Right atrium auricular region (tissue), 2 donors: ENCODE measurements around the gene SNAPC5. TPM values are rescaled to one million over a fixed set of nuclear protein-coding genes. Genes with fewer than 3 reads are reported as not detected.

Experiments
- DNase-seq: peaks from one replicate; pipeline ENCODE4 v3.0.0-alpha.2; 2019; ENCODE audit warnings: low spot score
- H3K27ac ChIP-seq, 2 donors: fragments of 200-600 bp; sonication (generic); 1 replicate in 1 of 2; 2 replicates in 1 of 2; pipeline ENCODE4 v1.5.1; 2016 to 2019
- H3K27me3 ChIP-seq, 2 donors: fragments of 200-600 bp; sonication (generic); one replicate each; pipeline versions ENCODE4 v1.5.1 to v1.6.0; 2017 to 2019
- H3K36me3 ChIP-seq: fragments of 200-600 bp; sonication (generic); one replicate; pipeline ENCODE4 v1.5.1; 2016
- H3K4me1 ChIP-seq, 2 donors: fragments of 200-600 bp; sonication (generic); one replicate each; pipeline versions ENCODE4 v1.5.1 to v1.6.0; 2017 to 2019
- H3K4me3 ChIP-seq, 2 donors: fragments of 200-600 bp; sonication (generic); 1 replicate in 1 of 2; 2 replicates in 1 of 2; pipeline ENCODE4 v1.5.1; 2017 to 2019; ENCODE audit warnings: mild to moderate bottlenecking in 1 of 2, moderate library complexity in 1 of 2
- H3K9me3 ChIP-seq, 2 donors: fragments of 200-600 bp; sonication (generic); one replicate each; pipeline ENCODE4 v1.5.1; 2019
- total RNA-seq, 2 donors: library from RNA; depleted of rRNA; stranded (reverse); fragments of >200 nt; gene quantifications; one replicate each; pipeline ENCODE4 v1.1.0, GENCODE V29; 2016
- TF ChIP-seq, protein P1 (sequence below), 2 donors: fragments of 200-600 bp; sonication (generic); IDR thresholded peaks; one replicate each; pipeline ENCODE4 v1.5.1; 2019; ENCODE audit warnings: antibody characterized with exemption in 2 of 2

SNAPC5 gene, protein sequence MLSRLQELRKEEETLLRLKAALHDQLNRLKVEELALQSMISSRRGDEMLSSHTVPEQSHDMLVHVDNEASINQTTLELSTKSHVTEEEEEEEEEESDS
- 10 to 100 TPM; 27.6 to 35.3 TPM for total RNA-seq

DNA sequence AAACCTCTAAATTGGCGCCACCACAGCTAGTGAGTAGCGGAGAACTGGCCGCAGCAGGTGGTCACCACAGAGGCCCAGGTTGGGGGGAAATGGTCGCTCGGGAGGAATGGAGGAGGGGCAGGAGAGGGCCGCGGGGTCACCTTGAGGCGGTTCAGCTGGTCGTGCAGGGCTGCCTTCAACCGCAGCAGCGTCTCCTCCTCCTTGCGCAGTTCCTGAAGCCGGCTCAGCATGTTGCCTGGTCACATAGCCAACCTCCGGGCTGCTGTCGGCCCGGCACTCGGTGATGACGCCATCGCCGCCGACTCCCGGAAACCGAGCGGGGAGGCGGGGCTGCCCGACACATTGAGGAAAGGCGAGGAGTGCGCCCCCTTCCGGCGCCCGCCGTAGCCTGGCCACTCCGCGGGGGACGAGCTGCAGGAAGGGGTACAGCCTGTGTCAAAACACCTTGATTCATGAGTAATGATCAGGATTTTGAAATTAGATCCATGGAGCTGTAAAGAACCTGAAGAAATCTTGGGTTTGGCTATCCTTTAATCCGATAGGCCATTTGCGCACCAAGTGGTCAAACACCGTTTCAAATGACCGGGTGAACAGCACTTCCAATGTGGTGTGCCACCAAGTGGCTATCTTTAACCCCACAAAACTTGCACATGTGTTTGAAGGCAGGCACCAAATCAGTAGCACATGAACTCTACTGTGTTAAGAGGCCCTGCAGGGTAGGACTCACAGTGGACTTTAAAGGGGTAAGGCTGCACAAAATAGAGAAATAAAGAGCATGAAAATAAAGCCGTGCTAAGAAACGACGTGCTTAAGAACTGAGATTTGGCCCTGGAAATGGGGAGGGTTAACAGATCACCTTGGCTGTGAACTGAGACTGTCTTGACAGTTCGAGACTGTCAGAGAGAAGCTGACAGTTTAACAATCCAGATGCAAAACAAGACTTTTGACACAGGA is at the start of gene SNAPC5:
SNAPC5 (minus strand) TSS at position 261 of the 954 bp plus-strand sequence; CDS start at position 230, 31 bp downstream.
- peaks cover 77% of the 10 kb centered on the region for H3K36me3 ChIP-seq
- H3K4me1 ChIP-seq, result peaks cover 0 to 30% of the 10 kb centered on the region in 2 donors
- DNase-seq, result peak; percentile 96
- peak within 1 kb of the TSS; percentile 85 to 90 for H3K4me3 ChIP-seq
- H3K27ac ChIP-seq, result peak within 1 kb of the TSS; percentile 85 to 86
- H3K9me3 ChIP-seq, result no peaks in the 10 kb centered on the region
- TF ChIP-seq, protein P1, sequence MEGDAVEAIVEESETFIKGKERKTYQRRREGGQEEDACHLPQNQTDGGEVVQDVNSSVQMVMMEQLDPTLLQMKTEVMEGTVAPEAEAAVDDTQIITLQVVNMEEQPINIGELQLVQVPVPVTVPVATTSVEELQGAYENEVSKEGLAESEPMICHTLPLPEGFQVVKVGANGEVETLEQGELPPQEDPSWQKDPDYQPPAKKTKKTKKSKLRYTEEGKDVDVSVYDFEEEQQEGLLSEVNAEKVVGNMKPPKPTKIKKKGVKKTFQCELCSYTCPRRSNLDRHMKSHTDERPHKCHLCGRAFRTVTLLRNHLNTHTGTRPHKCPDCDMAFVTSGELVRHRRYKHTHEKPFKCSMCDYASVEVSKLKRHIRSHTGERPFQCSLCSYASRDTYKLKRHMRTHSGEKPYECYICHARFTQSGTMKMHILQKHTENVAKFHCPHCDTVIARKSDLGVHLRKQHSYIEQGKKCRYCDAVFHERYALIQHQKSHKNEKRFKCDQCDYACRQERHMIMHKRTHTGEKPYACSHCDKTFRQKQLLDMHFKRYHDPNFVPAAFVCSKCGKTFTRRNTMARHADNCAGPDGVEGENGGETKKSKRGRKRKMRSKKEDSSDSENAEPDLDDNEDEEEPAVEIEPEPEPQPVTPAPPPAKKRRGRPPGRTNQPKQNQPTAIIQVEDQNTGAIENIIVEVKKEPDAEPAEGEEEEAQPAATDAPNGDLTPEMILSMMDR (IDR thresholded peaks at IDR 0.05), result peak; percentile 97 to 99
- H3K27me3 ChIP-seq, result no peaks in the 10 kb centered on the region

DNA sequence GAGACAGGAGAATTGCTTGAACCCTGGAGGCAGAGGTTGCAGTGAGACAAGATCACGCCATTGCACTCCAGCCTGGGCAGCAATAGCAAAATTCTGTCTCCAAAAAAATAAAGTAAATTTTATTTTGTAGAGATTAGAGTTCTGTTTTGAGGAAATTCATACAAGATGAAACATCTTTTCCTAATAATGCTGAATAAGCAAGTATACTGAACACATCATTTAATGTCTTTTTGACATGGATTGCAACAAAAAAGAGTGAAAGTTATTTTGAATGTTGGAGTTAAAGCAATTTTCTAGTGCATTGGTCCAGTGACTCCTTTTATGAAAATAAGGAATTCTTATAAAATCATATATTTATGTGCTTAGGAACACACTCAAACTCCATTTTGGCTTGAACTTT is 47.7 kb upstream of the SNAPC5 start:
- Histone ChIP-seq H3K4me1 (no peaks in the 10 kb centered on the region), H3K4me3 (no peak overlapping the region), H3K36me3 (no peaks in the 10 kb centered on the region), H3K27ac (no peak overlapping the region), H3K27me3 (no peaks in the 10 kb centered on the region), H3K9me3 (no peaks in the 10 kb centered on the region)
- DNase-seq, result no peak
- TF ChIP-seq, protein P1 (IDR thresholded peaks at IDR 0.05), result no peak

DNA sequence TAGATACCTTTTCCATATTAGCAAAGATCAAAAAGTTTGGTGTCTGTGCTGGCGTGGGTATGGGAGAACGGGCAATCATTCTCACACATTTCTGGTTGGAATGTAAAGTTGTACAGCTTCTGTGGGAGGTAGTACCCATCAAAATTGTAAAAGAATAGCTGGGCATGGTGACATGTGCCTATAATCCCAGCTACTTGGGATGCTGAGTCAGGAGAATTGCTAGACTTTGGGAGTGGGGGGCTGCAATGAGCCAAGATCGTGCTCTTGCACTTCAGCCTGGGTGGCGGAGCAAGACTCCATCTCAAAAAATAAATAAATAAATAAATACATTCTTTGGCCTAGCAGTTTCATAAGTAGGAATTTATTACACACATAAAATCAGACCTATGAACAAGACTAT is 45.3 kb upstream of the SNAPC5 start:
- no peak for DNase-seq
- no peak overlapping the region for H3K4me3 ChIP-seq
- no peaks in the 10 kb centered on the region for H3K36me3 ChIP-seq
- H3K27ac ChIP-seq, result no peak overlapping the region
- H3K27me3 ChIP-seq, result no peaks in the 10 kb centered on the region
- no peaks in the 10 kb centered on the region for H3K9me3 ChIP-seq
- H3K4me1 ChIP-seq, result no peaks in the 10 kb centered on the region
- TF ChIP-seq, protein P1 (IDR thresholded peaks at IDR 0.05), result no peak

DNA sequence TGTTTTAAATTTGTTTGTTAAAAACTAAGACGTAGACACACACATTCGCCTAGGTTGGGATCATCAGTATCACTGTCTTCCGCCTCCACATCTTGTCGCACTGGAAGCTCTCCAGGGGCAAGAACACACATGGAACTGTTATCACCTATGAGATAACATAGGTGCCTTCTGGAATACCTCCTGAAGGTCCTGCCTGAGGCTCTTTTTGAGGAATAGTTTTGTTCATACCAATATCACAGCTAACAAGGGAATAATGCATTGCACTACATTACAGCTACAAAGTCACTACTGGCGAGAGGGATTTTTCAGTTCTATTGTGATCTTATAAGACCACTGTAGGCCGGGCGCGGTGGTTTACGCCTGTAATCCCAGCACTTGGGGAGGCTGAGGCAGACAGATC is 37.5 kb upstream of the SNAPC5 start:
- DNase-seq, result no peak
- Histone ChIP-seq H3K4me3 (no peak overlapping the region), H3K36me3 (no peaks in the 10 kb centered on the region), H3K9me3 (no peaks in the 10 kb centered on the region), H3K27ac (no peak overlapping the region), H3K4me1 (no peaks in the 10 kb centered on the region), H3K27me3 (no peaks in the 10 kb centered on the region)
- TF ChIP-seq, protein P1 (IDR thresholded peaks at IDR 0.05), result no peak

DNA sequence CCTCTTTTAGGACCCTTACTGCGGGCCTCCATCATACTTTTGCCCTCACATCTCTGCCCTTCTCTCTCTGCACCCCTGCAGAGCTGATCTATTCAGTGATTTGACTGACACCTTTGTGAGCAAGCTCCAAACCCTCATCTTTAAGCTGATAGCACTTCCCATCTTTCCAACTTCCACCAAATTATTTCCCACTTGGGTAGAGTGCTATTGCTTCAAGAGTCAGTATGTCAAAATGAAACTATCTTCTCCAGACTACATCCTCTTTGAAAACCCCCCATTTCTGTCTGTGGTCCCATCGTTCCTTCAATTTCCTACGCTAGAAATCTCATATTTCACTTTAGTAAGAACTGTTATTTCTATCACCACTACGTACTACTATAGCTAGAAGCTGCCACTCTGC is 27.3 kb upstream of the SNAPC5 start:
- no peak overlapping the region for H3K27ac ChIP-seq
- H3K36me3 ChIP-seq, result no peaks in the 10 kb centered on the region
- no peak for DNase-seq
- no peaks in the 10 kb centered on the region for H3K9me3 ChIP-seq
- H3K4me1 ChIP-seq, result no peaks in the 10 kb centered on the region
- H3K4me3 ChIP-seq, result no peak overlapping the region
- no peaks in the 10 kb centered on the region for H3K27me3 ChIP-seq
- TF ChIP-seq, protein P1 (IDR thresholded peaks at IDR 0.05), result no peak
